HG03060 (cell line): ENCODE data around the gene ATRNL1.

Experiments
- ATAC-seq: cut with Tn5 transposase; IDR thresholded peaks from one replicate; pipeline ENCODE4 v1.9.1; 2021; ENCODE audit warnings: low read depth, moderate number of reproducible peaks; ENCODE audit not compliant: unreplicated experiment

Gene ATRNL1

DNA sequence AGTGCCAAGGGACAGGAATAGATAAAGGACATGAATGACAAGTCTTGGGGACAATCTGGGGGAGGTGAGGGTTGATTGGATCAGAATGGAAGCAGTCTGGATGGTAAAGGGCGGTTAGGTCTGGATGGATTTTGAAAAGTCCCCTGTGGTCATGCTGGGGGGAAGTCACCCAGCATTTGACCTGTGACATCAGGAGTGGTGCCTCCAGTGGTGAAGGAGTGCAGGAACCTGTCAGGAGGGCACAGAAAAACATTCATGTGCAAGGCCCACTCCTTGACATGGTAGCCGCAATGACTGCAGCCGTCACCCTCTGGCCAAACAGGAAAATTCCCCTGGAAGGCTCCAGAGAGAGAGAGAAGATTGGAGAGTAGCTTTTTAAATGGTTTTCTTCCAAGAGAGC is 875.1 kb downstream of the ATRNL1 start:
- no peak for ATAC-seq

DNA sequence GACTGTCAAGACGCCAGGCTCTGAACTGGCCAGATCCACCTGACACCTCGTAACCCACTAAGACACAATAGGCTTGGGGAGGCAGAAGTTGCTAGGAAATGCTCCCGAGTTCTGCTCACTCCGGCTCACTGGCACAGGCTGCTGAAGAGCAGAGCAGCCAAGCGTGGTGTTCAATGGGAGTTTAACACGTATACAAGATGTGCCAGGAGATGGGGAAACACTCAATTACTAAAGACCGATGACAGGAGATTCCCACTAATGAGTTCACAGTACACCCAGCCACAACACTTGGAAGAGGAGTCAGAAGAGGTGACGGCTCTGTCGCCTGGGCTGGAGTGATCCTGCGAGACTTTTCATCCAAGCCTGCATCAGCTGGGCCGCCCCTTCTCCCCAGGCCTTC is 876.4 kb downstream of the ATRNL1 start:
- ATAC-seq = no peak

DNA sequence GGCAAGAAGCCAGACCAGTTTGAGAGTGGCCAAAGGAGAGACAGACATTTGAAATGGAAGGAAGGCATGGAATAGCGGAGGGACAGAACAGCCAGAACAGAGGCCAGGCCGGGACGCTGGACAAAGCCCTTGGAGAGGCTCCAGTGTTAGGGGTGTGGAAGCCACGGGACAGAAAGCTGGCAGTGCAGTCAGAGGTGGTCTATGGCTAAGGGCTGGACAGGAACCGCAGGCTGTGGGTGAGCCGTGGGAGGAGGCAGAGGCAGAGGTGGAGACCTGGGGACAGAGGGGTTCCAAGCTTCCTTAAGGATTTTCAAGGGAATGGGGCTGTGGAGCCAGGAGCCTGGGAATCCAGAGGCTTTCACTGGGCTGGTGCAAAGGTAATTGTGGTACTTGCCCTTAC is 878.8 kb downstream of the ATRNL1 start:
- ATAC-seq = no peak

DNA sequence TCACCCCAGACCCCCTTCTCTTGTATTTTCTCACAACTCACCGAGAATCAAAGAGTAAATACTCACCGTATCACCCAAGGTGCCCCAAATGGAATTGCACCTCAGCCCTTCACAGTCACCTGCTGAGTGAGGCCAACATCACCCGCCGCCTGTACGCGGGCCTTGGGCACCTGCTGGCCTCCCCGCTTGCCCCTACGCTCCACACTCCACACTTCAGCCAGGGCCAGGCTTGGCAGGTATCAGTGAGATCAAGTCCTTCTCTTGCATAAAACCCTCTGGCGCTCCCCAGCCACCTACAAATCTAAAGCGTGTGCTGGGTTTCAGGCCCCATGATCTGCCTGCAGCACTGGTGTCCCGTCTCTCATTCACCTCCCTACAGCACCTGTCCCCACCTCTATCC is 879.3 kb downstream of the ATRNL1 start:
- ATAC-seq = no peak

DNA sequence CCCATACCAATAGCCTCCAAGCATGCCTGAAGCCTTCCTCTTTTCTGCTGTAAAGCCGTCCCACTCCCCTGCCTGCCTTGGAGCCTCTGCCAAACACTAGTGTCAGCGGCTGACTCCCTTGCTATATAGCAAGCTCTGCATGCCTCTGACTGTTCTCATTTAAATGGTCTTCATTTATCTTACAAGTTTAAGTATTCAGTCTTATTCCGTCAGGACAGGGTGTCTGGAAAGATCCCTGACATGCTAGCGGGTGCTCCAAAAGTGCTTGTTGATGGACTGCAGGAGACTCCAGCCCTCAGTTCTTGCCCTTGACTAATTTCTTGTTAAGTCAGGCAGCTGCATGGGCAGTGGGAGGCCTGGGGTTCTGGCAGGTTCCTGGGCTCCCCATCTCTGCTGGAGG is 881.2 kb downstream of the ATRNL1 start:
- ATAC-seq = no peak

DNA sequence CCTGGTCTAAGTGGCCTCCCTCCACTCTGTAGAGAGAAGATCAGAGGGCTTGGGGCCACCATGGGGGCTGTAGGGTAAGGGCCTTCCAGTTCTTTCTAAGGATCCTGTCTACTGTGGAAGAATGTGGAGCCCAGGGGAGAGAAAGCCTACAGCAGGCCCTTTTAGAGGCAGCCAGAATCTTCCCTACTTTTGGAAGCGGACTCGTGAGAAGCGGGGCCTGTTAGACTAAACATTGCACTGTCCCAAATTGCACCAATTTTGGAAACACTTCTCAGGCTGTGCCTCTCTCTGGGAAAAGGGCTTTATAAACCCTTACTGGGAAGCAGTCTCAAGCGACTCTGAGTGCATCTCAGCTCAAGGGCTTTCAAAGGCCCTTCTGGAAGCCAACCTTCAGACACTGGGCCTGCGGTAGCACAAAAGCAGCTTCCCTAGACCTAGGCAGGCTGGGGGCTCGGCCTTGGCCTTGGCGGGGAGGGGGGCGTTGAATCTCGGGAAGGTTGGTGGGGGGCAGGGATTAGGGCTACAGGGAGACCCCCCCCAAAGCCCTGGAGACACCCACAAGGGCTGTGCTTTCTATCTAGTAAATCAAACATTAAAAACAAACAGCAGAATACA is 881.8 kb downstream of the ATRNL1 start:
- no peak for ATAC-seq

DNA sequence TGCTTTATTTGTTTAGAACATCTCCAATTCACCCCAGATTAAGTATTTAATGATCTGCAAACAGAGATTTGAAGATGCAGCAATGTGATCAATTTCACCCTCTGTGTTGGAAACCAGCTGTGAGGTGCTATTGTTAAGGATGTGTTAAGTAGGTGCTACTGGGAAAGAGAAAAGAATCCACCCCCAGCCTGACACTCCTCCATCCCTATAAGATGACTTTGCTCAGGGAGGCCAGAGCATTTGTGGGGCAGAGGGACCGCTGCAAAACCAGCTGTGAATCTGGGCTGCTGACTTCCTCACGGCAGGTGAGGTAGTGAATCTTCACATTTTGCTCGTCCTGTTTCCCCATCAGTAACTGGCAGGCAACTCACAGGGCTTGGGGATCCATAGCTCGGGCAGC is 882.3 kb downstream of the ATRNL1 start:
- no peak for ATAC-seq

DNA sequence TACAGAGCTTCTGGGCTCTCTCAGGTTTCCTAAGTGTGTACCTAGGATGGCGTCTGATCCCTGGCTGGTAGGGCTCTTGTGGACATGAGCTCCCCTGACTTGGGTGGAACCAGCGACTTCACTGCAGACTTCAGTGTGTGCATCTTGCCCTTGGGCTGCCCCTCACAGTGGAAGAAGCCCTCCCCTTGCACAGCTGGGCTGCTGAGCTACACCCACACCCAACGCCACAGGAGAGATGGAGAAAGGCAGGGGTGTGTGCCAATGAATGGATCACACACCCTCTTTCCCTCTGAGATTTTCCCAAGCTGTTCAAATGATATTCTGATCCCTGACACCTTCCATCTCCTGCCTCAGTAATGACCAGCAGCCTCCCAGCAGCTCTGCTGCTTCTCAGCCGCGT is 883.2 kb downstream of the ATRNL1 start:
- no peak for ATAC-seq

DNA sequence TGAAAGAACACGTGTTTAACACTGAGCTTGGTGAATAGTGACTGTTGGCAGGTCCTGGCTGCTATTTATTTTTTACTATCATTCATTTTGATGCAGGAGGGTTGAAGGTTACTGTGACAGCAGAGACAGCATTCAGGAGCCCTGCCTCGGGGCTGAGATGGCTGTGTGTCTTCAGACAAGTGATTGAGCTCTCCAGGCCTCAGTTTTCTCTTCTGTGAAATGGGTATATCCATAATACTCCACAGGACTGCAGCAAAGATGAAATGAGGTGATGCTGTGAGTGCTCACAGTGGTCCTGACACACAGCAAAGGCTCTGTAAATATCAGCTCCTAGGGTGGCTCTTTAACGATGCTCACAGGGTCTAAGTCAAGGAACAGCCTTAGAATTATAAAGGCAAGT is 884.7 kb downstream of the ATRNL1 start:
- no peak for ATAC-seq

DNA sequence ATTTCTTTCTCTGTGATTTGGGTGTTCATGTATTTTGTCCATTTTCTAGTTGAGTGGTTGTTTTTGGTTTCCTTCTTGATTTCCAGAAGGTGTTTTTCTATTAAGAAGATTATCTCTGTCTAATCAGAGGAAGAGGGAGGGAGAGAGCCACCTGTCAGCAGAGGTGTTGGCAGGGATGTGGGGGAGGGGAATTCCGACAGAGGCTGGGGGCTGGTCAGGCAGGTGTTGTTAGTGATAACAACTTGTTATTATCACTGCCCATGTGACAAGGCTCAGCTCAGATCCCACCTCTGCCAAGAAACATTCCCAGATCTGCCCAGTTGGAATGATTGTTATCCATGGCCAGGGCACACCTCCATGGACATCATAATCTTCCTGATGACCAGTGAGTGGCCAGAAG is 886.4 kb downstream of the ATRNL1 start:
- ATAC-seq = no peak

DNA sequence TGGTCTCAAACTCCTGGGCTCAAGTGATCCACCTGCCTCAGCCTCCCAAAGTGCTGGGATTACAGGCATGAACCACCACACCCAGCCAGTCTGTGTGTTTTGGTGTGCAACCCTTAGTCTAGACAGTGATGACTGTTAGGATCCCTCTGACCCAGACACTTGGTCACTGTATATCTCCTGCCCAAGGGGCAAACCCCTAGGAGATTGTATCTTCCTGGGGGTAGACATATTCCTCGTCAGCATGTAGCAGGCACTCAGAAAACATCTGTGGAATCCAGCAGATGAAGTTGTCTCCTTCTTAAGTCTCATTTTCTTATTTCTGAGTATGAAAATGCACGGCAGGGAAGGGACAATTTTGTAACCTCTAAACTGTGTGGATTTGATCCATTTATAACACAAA is 887.3 kb downstream of the ATRNL1 start:
- ATAC-seq = no peak

DNA sequence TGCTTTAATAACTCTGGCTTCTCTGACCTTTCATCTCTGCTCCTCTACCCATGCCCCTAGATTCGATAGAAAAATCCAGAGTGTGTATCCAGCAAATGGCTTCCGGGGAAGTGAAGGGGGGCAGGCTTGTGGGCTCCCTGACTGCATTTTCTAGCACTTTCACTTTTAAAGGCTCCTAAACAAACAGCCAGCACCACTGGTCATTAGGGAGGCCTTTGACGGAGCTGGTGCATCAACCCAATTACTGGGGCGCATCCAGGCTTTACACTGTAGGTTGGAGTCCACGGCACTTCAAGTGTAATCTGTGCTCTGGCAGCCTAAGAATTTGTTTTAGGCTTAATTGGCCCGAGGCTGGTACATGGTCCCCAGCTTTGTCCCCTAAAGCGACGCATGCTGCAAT is 887.9 kb downstream of the ATRNL1 start:
- no peak for ATAC-seq

DNA sequence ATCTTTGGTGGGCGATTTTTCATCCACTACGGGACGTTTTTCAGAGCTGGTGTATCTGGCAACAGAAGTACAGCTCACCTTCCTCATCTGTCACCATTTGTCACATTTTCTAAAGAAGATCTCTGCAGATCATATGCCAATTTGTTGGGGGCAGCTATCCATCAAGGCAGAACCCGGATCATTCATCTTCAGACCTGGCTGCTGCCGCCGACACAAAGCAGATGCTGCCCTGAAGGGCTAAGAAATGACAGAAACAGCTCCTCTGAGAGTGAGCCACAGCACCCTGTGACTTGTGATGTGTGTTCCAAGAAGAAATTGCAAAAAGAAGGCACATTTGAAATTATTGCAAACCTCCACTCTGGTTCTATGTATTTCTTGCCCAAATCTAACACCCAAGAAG is 888.9 kb downstream of the ATRNL1 start:
- ATAC-seq = no peak

DNA sequence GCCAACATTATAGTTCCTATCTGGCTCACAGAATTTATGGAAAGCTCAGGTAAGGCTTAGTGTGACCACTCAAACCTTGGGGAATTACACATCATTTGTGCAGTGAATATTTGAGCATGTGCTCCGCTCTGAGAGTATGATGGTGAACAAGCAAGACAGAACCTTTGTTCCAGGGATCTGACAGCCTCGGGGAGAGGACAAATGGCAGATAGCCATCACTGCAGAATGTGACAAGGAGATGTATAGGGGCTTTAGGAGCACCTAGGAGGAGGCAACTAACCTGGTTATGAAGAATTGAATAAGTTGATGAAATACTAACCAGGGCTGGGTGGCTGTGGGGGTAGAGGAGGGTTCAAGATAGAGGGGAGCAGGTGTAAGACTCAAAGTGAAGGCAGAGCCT is 889.4 kb downstream of the ATRNL1 start:
- ATAC-seq = no peak

DNA sequence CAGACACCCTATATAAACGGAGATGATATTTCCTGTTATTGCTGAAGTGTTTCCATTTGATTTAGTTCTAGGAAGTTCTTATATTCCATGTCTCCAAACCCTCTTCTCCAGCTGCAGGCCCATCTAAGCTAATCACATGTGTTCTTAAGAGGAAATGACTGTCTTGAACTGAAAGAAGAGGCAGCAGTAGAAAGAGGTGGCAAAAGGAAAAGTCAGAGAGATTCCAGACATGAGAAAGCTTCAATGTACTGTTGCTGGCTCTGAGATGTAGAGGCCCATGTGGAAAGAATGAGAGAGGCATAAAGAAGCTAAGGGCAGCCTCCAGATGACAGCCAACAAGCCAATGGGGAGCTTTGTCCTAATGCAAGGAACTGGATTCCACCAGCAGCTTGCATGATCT is 892.6 kb downstream of the ATRNL1 start:
- no peak for ATAC-seq

DNA sequence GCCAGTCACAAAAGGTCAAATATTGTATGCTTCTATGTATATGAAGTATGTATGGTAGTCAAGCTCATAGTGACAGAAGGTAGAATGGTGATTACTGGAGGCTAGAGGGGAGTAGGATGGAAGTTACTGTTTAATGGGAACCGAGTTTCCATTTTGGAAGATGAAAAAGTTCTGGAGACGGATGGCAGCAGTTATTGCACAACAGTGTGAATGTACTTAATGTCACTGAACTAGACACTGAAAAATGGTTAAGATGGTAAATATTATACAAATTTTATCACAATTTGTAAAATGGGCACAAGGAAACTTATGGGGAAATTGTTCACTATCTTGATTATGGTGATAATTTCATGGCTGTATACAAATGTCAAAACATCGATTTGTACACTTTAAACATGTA is 895.2 kb downstream of the ATRNL1 start:
- no peak for ATAC-seq

DNA sequence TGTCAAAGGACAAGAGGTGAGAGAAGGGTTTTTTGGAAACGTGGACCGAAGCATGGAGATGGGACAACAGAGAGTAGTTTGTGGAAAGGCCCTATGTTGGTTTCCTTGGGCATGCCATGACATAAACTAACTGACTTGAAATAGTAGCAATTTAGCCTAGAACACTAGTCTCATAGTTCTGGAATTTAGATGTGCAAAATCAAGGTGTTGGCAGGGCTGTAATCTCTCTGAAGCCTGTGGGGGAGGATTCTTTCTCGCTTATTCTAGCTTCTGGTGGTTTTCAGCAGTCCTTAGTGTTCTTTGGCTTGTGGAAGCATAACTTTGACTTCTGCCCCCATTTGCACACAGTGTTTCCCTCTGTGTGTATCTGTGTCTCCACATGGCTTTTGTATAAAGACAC is 896.5 kb downstream of the ATRNL1 start:
- ATAC-seq = no peak

DNA sequence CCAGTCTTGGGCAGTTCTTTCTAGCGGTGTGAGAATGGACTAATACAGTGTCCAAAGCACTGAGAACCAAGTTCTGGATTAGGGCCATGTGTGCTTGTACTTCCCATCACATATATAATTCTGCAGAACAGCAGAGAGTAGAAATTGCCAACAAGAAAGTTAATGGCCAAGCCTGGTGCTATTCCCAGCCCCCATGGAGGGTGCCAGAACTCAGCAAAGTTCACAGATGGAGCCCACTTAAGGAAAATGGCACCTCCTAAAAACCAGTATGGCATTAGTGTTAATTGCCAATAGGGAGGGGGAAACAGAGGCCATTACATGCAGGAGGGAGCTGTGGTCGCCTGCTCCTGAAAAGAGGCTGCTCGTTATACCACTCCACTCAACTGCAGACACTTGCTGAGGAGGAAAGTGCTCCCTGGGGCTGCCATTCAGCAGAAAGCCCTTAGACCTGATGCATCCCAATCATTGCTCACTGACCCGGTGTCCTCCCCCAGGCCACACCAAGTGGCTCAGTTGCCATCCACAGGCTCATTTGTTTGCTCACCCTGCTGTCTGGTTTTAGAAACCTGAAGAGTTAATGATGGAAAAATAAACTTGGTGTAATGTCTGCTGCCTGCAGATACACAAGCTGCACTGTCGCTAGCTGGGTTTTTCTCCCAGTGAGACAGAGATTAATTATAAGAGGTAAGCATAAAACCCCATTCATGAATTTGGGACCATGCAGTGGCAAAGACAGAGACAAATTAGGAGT is 899.2 kb downstream of the ATRNL1 start:
- ATAC-seq = no peak

DNA sequence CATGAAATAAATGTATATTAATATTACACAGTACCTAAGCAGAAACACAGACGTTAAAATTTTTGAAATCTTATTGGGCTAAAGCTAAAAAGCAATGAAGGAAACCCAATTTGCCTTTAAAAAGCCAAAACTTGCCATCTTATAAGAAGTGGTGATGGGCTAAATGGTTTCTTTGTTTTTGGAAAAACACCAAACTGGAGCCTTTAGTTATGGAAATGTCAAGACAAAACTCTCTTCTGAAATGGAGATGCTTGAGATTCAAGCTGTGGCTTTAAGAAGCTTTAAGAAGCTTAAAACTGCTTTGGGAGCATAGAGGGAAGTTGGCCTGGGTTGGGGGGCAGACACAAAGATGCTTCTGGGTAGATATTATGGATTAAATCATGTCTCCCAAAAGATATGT is 902.9 kb downstream of the ATRNL1 start:
- ATAC-seq = no peak

DNA sequence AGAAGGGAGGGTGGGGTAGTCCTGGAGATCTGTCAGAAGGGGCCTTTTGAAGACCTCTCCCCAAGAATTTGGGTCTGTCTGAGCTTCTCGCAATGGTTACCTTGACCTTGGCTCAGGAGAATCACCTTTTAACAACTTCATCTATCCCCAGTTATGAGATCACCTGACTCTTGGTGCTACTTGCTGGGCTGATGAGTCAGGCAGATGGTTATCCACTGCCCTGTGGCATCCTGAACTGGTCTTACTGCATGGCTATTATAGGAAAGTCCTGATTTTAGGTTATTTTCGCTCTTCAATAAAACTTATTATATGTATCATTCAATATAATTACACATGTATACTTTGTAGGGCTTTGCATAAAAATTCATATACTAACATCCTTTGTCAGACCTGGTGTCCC is 905.1 kb downstream of the ATRNL1 start:
- ATAC-seq = no peak
